OCI-LY3 (cell line): Measurements from ENCODE around the gene FCHSD2.

ENCODE experiments used
- EZH2phosphoT487 ChIP-seq: fragments of 200-600 bp; shearing (Covaris generic); IDR thresholded peaks from 2 replicates; pipeline ENCODE4 v1.6.1; 2018; ENCODE audit warnings: antibody characterized with exemption, mixed run types, low read depth
- TF ChIP-seq, protein P1 (sequence below): fragments of 200-600, 300-600 bp; sonication (generic); IDR thresholded peaks from 2 replicates; pipeline ENCODE4 v1.5.1; 2014; ENCODE audit warnings: antibody characterized with exemption, low read length, low read depth

DNA sequence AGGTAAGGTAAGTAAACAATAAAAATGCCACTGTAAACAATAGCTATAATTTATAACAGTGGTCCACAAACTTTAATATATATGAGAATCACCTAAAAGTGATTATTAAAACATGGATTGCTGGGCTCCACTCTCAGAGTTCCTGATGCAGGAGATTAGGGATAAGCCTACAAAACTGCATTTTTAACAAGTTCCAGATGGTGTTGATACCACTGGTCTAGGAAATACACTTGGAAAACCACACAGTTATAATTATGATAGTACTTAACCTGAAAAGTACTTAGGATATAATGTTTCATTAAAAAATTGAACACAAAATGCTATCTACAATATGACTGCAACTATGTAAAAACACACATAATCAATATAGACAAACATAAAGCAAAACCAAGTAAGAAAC, 20.4 kb downstream of the FCHSD2 start:
- TF ChIP-seq, protein P1, sequence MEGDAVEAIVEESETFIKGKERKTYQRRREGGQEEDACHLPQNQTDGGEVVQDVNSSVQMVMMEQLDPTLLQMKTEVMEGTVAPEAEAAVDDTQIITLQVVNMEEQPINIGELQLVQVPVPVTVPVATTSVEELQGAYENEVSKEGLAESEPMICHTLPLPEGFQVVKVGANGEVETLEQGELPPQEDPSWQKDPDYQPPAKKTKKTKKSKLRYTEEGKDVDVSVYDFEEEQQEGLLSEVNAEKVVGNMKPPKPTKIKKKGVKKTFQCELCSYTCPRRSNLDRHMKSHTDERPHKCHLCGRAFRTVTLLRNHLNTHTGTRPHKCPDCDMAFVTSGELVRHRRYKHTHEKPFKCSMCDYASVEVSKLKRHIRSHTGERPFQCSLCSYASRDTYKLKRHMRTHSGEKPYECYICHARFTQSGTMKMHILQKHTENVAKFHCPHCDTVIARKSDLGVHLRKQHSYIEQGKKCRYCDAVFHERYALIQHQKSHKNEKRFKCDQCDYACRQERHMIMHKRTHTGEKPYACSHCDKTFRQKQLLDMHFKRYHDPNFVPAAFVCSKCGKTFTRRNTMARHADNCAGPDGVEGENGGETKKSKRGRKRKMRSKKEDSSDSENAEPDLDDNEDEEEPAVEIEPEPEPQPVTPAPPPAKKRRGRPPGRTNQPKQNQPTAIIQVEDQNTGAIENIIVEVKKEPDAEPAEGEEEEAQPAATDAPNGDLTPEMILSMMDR: no peak
- TF ChIP-seq EZH2phosphoT487: no peak
